Germinal center (tissue), 1 donor: Measurements from ENCODE around the gene MERTK.

Experiments used
- DNase-seq: peaks from one replicate; pipeline ENCODE4 v3.0.0; 2012; ENCODE audit warnings: mixed read lengths, low spot score

MERTK gene

GRCh38 chr2:112077814-112078213 is 179.4 kb downstream of the MERTK start:
- DNase-seq: no peak
